ENCODE measurements around the gene CEP19. TPM values are rescaled to one million over a fixed set of nuclear protein-coding genes. Genes with fewer than 3 reads are reported as not detected.

CEP19 gene
- total RNA-seq, 4 donors from 2014 or later = 0.94 to 2.5 (median 1.2) TPM

DNA sequence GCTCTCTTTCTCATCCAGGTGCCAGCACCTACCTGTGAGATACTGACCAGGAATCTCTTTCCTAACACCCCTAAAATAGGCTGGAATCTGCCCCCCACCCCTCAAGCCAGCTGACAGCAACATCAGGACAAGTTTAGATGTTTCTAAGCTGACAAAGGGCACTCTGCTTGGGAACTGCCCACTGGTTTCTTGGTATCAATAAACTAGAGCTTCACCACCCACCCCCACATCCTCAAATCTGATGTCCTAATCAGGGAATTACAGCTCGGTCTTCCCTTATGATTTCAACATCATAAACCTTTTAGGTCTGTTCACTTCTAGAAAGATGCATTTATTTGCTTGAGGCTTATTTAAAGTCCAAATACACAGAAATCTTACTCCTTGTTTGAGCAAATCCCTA, 34.7 kb downstream of the CEP19 start:
- ATAC-seq (ENCODE audit: low FRiP score) = no peak
- TF ChIP-seq, protein P1, sequence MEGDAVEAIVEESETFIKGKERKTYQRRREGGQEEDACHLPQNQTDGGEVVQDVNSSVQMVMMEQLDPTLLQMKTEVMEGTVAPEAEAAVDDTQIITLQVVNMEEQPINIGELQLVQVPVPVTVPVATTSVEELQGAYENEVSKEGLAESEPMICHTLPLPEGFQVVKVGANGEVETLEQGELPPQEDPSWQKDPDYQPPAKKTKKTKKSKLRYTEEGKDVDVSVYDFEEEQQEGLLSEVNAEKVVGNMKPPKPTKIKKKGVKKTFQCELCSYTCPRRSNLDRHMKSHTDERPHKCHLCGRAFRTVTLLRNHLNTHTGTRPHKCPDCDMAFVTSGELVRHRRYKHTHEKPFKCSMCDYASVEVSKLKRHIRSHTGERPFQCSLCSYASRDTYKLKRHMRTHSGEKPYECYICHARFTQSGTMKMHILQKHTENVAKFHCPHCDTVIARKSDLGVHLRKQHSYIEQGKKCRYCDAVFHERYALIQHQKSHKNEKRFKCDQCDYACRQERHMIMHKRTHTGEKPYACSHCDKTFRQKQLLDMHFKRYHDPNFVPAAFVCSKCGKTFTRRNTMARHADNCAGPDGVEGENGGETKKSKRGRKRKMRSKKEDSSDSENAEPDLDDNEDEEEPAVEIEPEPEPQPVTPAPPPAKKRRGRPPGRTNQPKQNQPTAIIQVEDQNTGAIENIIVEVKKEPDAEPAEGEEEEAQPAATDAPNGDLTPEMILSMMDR (IDR thresholded peaks at IDR 0.05) = no peak
- no peak for DNase-seq (ENCODE audit: low spot score)

DNA sequence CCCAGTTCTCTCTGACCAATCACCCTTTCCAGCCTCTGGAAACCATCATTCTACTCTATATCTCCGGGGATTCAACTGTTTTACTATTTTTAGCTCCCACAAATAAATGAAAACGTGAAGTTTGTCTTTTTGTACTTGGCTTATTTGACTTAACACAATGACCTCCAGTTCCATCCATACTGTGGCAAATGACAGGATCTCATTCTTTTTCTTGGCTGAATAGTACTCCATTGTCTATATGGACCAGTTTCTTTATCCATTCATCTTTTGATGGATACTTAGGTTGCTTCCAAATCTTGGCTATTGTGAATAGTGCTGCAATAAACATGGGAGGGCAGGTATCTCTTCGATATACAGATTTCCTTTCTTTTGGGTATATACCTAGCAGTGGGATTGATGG, 38.4 kb downstream of the CEP19 start:
- no peak for DNase-seq (ENCODE audit: low spot score)
- no peak for ATAC-seq (ENCODE audit: low FRiP score)
- TF ChIP-seq, protein P1 (IDR thresholded peaks at IDR 0.05) = no peak

DNA sequence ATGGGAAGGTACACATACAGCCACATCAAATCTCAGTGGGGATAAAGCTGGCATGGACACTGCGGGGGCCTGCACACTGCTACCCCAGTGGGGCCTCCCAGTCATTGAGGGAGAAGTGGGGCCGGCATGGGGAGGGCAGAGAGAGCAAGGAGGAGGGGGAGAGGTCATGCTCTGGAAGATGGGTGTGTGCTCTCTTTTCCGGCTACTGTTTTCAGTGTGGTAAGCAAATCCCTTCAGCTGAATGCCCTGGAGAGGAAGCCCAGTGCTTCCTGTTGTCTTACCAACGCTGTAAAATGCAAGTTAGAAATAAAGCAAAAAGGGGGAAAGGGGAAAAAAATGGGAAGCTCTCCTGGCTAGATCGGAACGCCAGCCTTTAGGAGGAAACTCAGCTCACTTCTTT, 41.7 kb downstream of the CEP19 start:
- TF ChIP-seq, protein P1 (IDR thresholded peaks at IDR 0.05) = no peak
- DNase-seq (ENCODE audit: low spot score) (no peak), ATAC-seq (ENCODE audit: low FRiP score) (no peak)

DNA sequence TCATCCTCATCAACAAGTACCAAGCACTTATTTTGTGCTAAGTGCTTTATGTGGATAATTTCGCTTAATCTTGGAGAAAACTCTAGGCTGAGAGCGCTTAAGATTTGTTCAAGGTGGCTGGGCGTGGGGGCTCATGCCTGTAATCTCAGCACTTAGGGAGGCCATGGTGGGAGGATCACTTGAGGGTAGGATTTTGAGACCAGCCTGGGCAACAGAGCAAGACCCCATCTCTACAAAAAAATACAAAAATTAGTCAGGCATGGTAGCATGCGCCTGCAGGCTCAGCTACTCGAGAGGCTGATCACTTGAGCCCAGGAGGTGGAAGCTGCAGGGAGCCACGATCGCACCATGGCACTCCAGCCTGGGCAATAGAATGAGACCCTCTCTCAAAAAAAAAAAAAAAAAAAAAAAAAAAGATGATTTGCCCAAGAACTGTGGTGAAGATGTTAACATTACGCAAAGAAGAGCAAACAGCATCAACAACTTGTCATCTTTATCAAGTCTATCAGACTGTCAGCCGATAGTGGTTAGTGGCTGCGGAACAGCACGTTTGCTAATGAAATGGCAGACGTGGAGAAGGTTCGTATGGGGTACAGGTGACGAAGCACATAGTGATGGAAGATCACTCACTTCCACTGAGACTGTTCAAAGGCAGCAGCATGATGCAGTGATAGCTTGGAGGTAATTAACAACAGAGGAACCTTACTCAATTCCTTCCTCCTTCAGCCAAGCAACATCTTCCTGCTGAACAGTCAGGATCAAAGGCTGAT, 44.8 kb downstream of the CEP19 start:
- TF ChIP-seq, protein P1 (IDR thresholded peaks at IDR 0.05) = no peak
- DNase-seq (ENCODE audit: low spot score) = no peak
- no peak for ATAC-seq (ENCODE audit: low FRiP score)

- ATAC-seq (ENCODE audit: low FRiP score) (no peak), DNase-seq (ENCODE audit: low spot score) (no peak)
- TF ChIP-seq, protein P1 (IDR thresholded peaks at IDR 0.05) = no peak
Observed at GRCh38 chr3:196666001-196666867, 45.8 kb downstream of the CEP19 start.

DNA sequence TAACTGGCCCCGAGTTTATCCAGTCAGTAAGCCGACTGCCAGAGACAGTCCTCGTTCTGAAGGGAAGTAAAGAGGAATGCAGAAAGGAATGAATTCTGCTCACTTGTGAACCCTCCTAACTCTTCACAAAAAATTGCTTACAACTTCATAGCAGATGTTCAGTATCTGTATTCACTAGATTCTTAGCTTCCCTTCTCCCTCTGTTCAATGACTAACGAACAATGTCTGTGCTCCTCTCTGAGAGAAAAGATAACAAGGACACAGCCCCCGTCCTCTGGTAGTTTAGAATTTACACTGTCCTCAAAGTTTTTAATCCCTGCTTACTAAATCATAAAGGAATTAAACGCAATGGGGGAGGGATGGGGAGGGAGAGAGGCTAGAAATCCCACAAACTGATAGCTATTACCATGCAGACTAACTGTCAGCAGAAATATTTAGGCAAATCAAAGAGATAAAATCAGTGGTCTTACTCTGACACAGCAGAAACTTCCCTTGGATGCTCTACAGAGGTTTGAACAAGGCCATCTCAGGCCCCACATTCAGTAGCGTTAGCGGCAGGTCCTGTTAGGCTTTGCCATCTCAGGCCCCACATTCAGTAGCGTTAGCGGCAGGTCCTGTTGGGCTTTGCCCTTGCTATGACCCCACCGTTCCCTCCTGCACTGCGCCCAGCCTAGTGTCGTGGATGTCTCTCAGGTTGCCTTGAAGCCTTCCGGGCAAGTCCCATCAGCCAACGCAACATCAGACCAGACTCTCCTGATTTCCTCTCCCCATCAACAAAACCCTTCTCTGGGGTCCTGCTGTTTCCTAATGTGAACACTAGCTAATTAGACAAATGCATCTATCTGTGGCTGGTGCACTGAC, 49.1 kb downstream of the CEP19 start:
- DNase-seq (ENCODE audit: low spot score) (no peak), ATAC-seq (ENCODE audit: low FRiP score) (no peak)
- TF ChIP-seq, protein P1 (IDR thresholded peaks at IDR 0.05) = no peak

Measured in omental fat pad (tissue), 4 donors.